ENCODE measurements around the gene RFPL1. TPM values are rescaled to one million over a fixed set of nuclear protein-coding genes. Genes with fewer than 3 reads are reported as not detected.

The RFPL1 gene
- total RNA-seq, 1 experiment from 2014 or later = not detected

DNA sequence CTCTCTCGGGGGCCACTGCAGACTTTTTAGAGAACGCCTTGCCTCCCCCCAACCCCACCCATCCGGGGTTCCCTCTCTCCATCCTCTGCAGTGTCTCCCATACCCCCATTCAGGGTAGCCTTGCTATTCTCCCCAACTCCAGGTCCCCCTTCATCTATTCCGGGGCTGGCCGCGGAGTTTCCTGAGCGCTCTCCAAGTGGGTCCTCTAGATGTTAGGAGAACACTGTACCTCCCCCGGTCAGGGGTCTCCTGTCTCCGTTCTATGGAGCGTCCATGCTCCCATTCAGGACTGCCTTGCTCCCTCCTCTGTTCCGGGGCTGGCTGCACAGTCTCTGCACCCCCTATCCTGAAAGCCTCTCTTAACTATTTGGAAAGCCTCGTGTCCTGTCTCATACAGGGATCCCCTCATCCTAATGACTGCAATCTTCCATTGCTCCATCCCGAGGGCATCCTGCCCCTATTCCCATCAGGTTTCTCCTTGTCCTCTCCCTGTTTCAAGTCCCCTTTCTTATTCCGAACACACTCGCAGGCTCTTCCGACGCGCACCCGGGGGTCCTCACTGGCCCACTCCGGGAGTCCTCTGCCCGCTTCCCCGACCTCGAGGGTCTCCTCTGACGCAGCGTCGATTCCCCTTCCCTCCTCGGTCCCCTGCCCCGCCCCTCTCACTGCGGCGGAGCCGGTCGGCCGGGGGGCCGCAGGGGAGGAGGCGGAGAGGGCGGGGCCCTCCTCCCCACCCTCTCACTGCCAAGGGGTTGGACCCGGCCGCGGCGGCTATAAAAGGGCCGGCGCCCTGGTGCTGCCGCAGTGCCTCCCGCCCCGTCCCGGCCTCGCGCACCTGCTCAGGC is 41.3 kb downstream of the RFPL1 start, which contains the start of gene NEFH:
Gene NEFH, plus strand, starts transcription at position 802 of the 845 bp plus-strand sequence. CDS start 45 bp downstream, outside the sequence.
- Histone ChIP-seq H3K9me3 (ENCODE audit: insufficient read depth, low read depth) (no peaks in the 10 kb centered on the region), H3K36me3 (ENCODE audit: low read depth) (no peaks in the 10 kb centered on the region), H3K4me2 (peak within 1 kb of the TSS; percentile 57; the same call in 1 of the 2 replicates), H3K79me2 (ENCODE audit: low read depth) (no peaks in the 10 kb centered on the region), H3K27ac (no peak within 1 kb of the TSS), H3F3A (ENCODE audit: insufficient read depth, low read depth) (no peaks in the 10 kb centered on the region), H3K9me2 (ENCODE audit: insufficient read depth) (no peaks in the 10 kb centered on the region), H3K4me1 (replicated peaks; ENCODE audit: insufficient read depth) (peaks cover 8% of the 10 kb centered on the region; the same call in 1 of the 2 replicates), H2AFZ (0 out of 2 replicates have a peak within 1 kb of the TSS, but pooled peaks have one; percentile 60), H4K20me1 (ENCODE audit: insufficient read depth) (no peaks in the 10 kb centered on the region), H3K27me3 (ENCODE audit: insufficient read depth, low read depth) (no peaks in the 10 kb centered on the region), H3K4me3 (peak within 1 kb of the TSS; percentile 50)
- CTCF ChIA-PET = no interaction called here
- POLR2A ChIA-PET (ENCODE audit: unreplicated experiment) = no interaction called here
- intact Hi-C loops (cut with micrococcal nuclease; ENCODE audit: unreplicated experiment) = no loop called here
- no peak for DNase-seq
- BruUV-seq (replicated peaks) = no TSS peak
- TF ChIP-seq, protein P1, sequence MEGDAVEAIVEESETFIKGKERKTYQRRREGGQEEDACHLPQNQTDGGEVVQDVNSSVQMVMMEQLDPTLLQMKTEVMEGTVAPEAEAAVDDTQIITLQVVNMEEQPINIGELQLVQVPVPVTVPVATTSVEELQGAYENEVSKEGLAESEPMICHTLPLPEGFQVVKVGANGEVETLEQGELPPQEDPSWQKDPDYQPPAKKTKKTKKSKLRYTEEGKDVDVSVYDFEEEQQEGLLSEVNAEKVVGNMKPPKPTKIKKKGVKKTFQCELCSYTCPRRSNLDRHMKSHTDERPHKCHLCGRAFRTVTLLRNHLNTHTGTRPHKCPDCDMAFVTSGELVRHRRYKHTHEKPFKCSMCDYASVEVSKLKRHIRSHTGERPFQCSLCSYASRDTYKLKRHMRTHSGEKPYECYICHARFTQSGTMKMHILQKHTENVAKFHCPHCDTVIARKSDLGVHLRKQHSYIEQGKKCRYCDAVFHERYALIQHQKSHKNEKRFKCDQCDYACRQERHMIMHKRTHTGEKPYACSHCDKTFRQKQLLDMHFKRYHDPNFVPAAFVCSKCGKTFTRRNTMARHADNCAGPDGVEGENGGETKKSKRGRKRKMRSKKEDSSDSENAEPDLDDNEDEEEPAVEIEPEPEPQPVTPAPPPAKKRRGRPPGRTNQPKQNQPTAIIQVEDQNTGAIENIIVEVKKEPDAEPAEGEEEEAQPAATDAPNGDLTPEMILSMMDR (conservative IDR thresholded peaks at IDR 0.05) = no peak
- no peak for TF ChIP-seq EZH2 (IDR thresholded peaks at IDR 0.05; ENCODE audit: low read depth)

DNA sequence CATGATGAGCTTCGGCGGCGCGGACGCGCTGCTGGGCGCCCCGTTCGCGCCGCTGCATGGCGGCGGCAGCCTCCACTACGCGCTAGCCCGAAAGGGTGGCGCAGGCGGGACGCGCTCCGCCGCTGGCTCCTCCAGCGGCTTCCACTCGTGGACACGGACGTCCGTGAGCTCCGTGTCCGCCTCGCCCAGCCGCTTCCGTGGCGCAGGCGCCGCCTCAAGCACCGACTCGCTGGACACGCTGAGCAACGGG is 41.8 kb downstream of the RFPL1 start:
- Histone ChIP-seq H3K27ac (no peak overlapping the region), H3F3A (ENCODE audit: insufficient read depth, low read depth) (no peaks in the 10 kb centered on the region), H3K27me3 (ENCODE audit: insufficient read depth, low read depth) (no peaks in the 10 kb centered on the region), H3K4me1 (replicated peaks; ENCODE audit: insufficient read depth) (peaks cover 8% of the 10 kb centered on the region; the same call in 1 of the 2 replicates), H3K4me2 (peak overlapping the region; percentile 13; the same call in 1 of the 2 replicates), H3K9me3 (ENCODE audit: insufficient read depth, low read depth) (no peaks in the 10 kb centered on the region), H3K9me2 (ENCODE audit: insufficient read depth) (no peaks in the 10 kb centered on the region), H3K4me3 (peak overlapping the region; percentile 14; the same call in 1 of the 2 replicates), H3K36me3 (ENCODE audit: low read depth) (no peaks in the 10 kb centered on the region), H2AFZ (no peak overlapping the region), H4K20me1 (ENCODE audit: insufficient read depth) (no peaks in the 10 kb centered on the region), H3K79me2 (ENCODE audit: low read depth) (no peaks in the 10 kb centered on the region)
- BruUV-seq (replicated peaks) = no TSS peak
- CTCF ChIA-PET = no interaction called here
- no peak for DNase-seq
- intact Hi-C loops (cut with micrococcal nuclease; ENCODE audit: unreplicated experiment) = no loop called here
- TF ChIP-seq, protein P1 (conservative IDR thresholded peaks at IDR 0.05) = no peak
- TF ChIP-seq EZH2 (IDR thresholded peaks at IDR 0.05; ENCODE audit: low read depth) = no peak
- POLR2A ChIA-PET (ENCODE audit: unreplicated experiment) = no interaction called here

DNA sequence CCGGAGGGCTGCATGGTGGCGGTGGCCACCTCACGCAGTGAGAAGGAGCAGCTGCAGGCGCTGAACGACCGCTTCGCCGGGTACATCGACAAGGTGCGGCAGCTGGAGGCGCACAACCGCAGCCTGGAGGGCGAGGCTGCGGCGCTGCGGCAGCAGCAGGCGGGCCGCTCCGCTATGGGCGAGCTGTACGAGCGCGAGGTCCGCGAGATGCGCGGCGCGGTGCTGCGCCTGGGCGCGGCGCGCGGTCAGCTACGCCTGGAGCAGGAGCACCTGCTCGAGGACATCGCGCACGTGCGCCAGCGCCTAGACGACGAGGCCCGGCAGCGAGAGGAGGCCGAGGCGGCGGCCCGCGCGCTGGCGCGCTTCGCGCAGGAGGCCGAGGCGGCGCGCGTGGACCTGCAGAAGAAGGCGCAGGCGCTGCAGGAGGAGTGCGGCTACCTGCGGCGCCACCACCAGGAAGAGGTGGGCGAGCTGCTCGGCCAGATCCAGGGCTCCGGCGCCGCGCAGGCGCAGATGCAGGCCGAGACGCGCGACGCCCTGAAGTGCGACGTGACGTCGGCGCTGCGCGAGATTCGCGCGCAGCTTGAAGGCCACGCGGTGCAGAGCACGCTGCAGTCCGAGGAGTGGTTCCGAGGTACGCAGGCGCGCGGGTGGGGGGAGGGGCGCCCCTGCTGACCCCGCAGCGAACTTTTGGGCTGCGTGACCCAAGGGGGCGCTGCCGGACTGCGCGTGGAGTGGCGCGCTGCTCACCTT is 42.3 kb downstream of the RFPL1 start:
- Histone ChIP-seq H3K27me3 (ENCODE audit: insufficient read depth, low read depth) (no peaks in the 10 kb centered on the region), H3K9me3 (ENCODE audit: insufficient read depth, low read depth) (no peaks in the 10 kb centered on the region), H3K79me2 (ENCODE audit: low read depth) (no peaks in the 10 kb centered on the region), H3K9me2 (ENCODE audit: insufficient read depth) (no peaks in the 10 kb centered on the region), H3K4me2 (peak overlapping the region; percentile 57; the same call in 1 of the 2 replicates), H3F3A (ENCODE audit: insufficient read depth, low read depth) (no peaks in the 10 kb centered on the region), H3K4me1 (replicated peaks; ENCODE audit: insufficient read depth) (peaks cover 8% of the 10 kb centered on the region; the same call in 1 of the 2 replicates), H2AFZ (peak overlapping the region; percentile 60; the same call in 1 of the 2 replicates), H3K27ac (no peak overlapping the region), H3K36me3 (ENCODE audit: low read depth) (no peaks in the 10 kb centered on the region), H3K4me3 (peak overlapping the region; percentile 50), H4K20me1 (ENCODE audit: insufficient read depth) (no peaks in the 10 kb centered on the region)
- TF ChIP-seq, protein P1 (conservative IDR thresholded peaks at IDR 0.05) = no peak
- no peak for TF ChIP-seq EZH2 (IDR thresholded peaks at IDR 0.05; ENCODE audit: low read depth)
- no TSS peak for BruUV-seq (replicated peaks)
- intact Hi-C loops (cut with micrococcal nuclease; ENCODE audit: unreplicated experiment) = no loop called here
- ChIA-PET POLR2A (ENCODE audit: unreplicated experiment) (no interaction called here), CTCF (interaction anchor here (0.7 kb wide), 1 partner anchor 10 kb away, joined by 15 read pairs; no protein-coding TSS in a partner anchor)
- peak; percentile 54 to 64 for DNase-seq

Data from PC-9 (cell line).